Measurements from ENCODE around the gene MRPL50. TPM values are rescaled to one million over a fixed set of nuclear protein-coding genes. Genes with fewer than 3 reads are reported as not detected.

MRPL50 gene
- total RNA-seq, 1 experiment from 2014 or later, result 20.0 TPM

GRCh38 chr9:101438523-101438922 is 40.1 kb upstream of the MRPL50 start:
- Histone ChIP-seq H2BK20ac (ENCODE audit: low read depth, low read length, poor library complexity, severe bottlenecking) (no peak overlapping the region), H2BK12ac (ENCODE audit: insufficient read length, low read depth, low read length) (no peak overlapping the region), H3K56ac (ENCODE audit: insufficient read length, low read depth, low read length) (no peak overlapping the region), H3K23ac (ENCODE audit: insufficient read length, low read depth, low read length) (no peak overlapping the region), H4K5ac (ENCODE audit: insufficient read length, low read depth, low read length) (no peak overlapping the region), H3K4me1 (ENCODE audit: insufficient read depth, low read length) (no peaks in the 10 kb centered on the region), H3K23me2 (ENCODE audit: insufficient read length, low read depth, low read length, poor library complexity, severe bottlenecking) (no peaks in the 10 kb centered on the region), H3K9me3 (ENCODE audit: control insufficient read depth, low read depth, low read length) (no peaks in the 10 kb centered on the region), H3K27me3 (ENCODE audit: insufficient read depth, low read length) (no peaks in the 10 kb centered on the region), H4K91ac (ENCODE audit: insufficient read length, low read depth, low read length) (no peak overlapping the region), H3K79me1 (ENCODE audit: insufficient read depth, low read depth, low read length, poor library complexity, severe bottlenecking) (no peaks in the 10 kb centered on the region), H3K4me2 (ENCODE audit: insufficient read depth, insufficient read length, low read length) (no peak overlapping the region), H2BK120ac (ENCODE audit: low read depth, low read length, poor library complexity, severe bottlenecking) (no peak overlapping the region), H4K8ac (replicated peaks; ENCODE audit: insufficient read length, low read depth, low read length) (no peak overlapping the region), H3K4ac (ENCODE audit: low read depth, low read length) (no peak overlapping the region), H3K18ac (ENCODE audit: insufficient read length, low read depth, low read length) (no peak overlapping the region), H3K27ac (ENCODE audit: insufficient read length, low read depth, low read length) (no peak overlapping the region), H3T11ph (ENCODE audit: low read length) (no peak overlapping the region), H4K20me1 (ENCODE audit: control insufficient read depth, insufficient read depth, insufficient read length) (no peaks in the 10 kb centered on the region), H2BK5ac (ENCODE audit: insufficient read length, low read length) (no peak overlapping the region), H3K79me2 (ENCODE audit: insufficient read depth, low read length) (no peaks in the 10 kb centered on the region), H2AK5ac (ENCODE audit: insufficient read length, low read length) (no peak overlapping the region), H3K14ac (ENCODE audit: insufficient read depth, low read length) (no peak overlapping the region), H3K9ac (ENCODE audit: extremely low read depth, insufficient read length, low read length) (no peak overlapping the region), H2AFZ (ENCODE audit: low read length) (no peak overlapping the region), H2BK15ac (ENCODE audit: low read depth, low read length) (no peak overlapping the region)
- Mint-ChIP-seq H3K36me3 (ENCODE audit: insufficient read depth in 1 of 3, low read depth in 3 of 3) (no peaks in the 10 kb centered on the region), H3K4me3 (no peak overlapping the region), H3K27me3 (ENCODE audit: low read depth) (peaks cover 2% of the 10 kb centered on the region; the same call in 1 of the 2 replicates), H3K27ac (no peak overlapping the region), H3K9me3 (no peaks in the 10 kb centered on the region), H3K4me1 (no peaks in the 10 kb centered on the region)
- WGBS (ENCODE audit: extremely low coverage, insufficient read length, low lambda C conversion rate), result no CpG with 5 or more reads among the region's 3 CpGs
- no peak for DNase-seq
- TF ChIP-seq CTCF (conservative IDR thresholded peaks at IDR 0.05), result no peak

Data from H9 (cell line).